ENCODE results near the gene MTARC2. TPM values are rescaled to one million over a fixed set of nuclear protein-coding genes. Genes with fewer than 3 reads are reported as not detected.

Gene MTARC2
- total and polyA plus RNA-seq, 2 of the 13 experiments (the other 11 are each of a cell fraction or from before 2014, with no cell fraction given) = 8.5 to 10.1 TPM

- TF ChIP-seq ZNF431 (CRISPR knock-in tag; IDR thresholded peaks at IDR 0.05; ENCODE audit: borderline replicate concordance, low read depth) = no peak; the same call in 1 of the 2 replicates
- TF ChIP-seq HOXA7 (CRISPR knock-in tag; IDR thresholded peaks at IDR 0.05) = peak; percentile 55; the same call in 1 of the 2 replicates
- peak; percentile 76 for TF ChIP-seq KAT8 (CRISPR knock-in tag; IDR thresholded peaks at IDR 0.05)
- TF ChIP-seq ZFP41 (CRISPR knock-in tag; IDR thresholded peaks at IDR 0.05; ENCODE audit: borderline replicate concordance) = no peak
- TF ChIP-seq PRDM15 (CRISPR knock-in tag; IDR thresholded peaks at IDR 0.05) = no peak
- 0 out of 2 replicates have a peak, but pooled peaks have one; percentile 47 for TF ChIP-seq ZBTB20 (CRISPR knock-in tag; IDR thresholded peaks at IDR 0.05; ENCODE audit: borderline replicate concordance, low read depth)
- no peak; the same call in 1 of the 2 replicates for TF ChIP-seq SRY (CRISPR knock-in tag; IDR thresholded peaks at IDR 0.05)
- no peak for TF ChIP-seq ZFP36L1 (CRISPR knock-in tag; IDR thresholded peaks at IDR 0.05)
- 0 out of 2 replicates have a peak, but pooled peaks have one; percentile 39 for TF ChIP-seq ZNF121 (CRISPR knock-in tag; IDR thresholded peaks at IDR 0.05)
- peak; percentile 75 for TF ChIP-seq BORCS8-MEF2B (CRISPR knock-in tag; IDR thresholded peaks at IDR 0.05)
- TF ChIP-seq KLF9 (CRISPR knock-in tag; IDR thresholded peaks at IDR 0.05; ENCODE audit: low read depth) = peak; percentile 36; the same call in 1 of the 2 replicates
- TF ChIP-seq FOXC1 (CRISPR knock-in tag; IDR thresholded peaks at IDR 0.05; ENCODE audit: borderline replicate concordance) = peak; percentile 21; the same call in 1 of the 2 replicates
- TF ChIP-seq ZNF318 (CRISPR knock-in tag; IDR thresholded peaks at IDR 0.05) = no peak
These were observed at the start of gene MTARC2 (continued) for GRCh38 chr1:220748089-220748934.

Measured in HepG2 (cell line).